NCI-H1930 (cell line): Measurements from ENCODE around the gene GAPDHS.

Experiments
- DNase-seq, 2 experiments: peaks; one replicate each; lab custom pipeline; 2025; lab: John Stamatoyannopoulos, UW

The GAPDHS gene

GRCh38 chr19:35557539-35558399, 24.5 kb downstream of the GAPDHS start:
- DNase-seq, result peak; percentile 93

GRCh38 chr19:35558400-35559280, 25.4 kb downstream of the GAPDHS start:
- DNase-seq, result peak in 1 of 2 experiments; percentile 56

GRCh38 chr19:35559281-35559659, 26.0 kb downstream of the GAPDHS start:
- DNase-seq, result no peak

GRCh38 chr19:35559781-35560180, 26.5 kb downstream of the GAPDHS start:
- DNase-seq, result no peak

- no peak for DNase-seq
These were observed 27.0 kb downstream of the GAPDHS start for GRCh38 chr19:35560271-35560670.

GRCh38 chr19:35560677-35561076, 27.4 kb downstream of the GAPDHS start:
- no peak for DNase-seq

- DNase-seq, result no peak
These were observed 28.2 kb downstream of the GAPDHS start for GRCh38 chr19:35561436-35561835.

- no peak for DNase-seq
These were observed 29.1 kb downstream of the GAPDHS start for GRCh38 chr19:35562336-35562735.

- no peak for DNase-seq
These were observed 29.5 kb downstream of the GAPDHS start for GRCh38 chr19:35562776-35563175.

- no peak for DNase-seq
These were observed 30.1 kb downstream of the GAPDHS start, which contains the start of gene ATP4A for GRCh38 chr19:35563207-35563829. TSS of gene ATP4A (minus strand) at chr19:35563658. CDS start at chr19:35563629, 29 bp downstream.

GRCh38 chr19:35565016-35565856, 32.0 kb downstream of the GAPDHS start:
- no peak for DNase-seq

- no peak for DNase-seq
These were observed 33.5 kb downstream of the GAPDHS start for GRCh38 chr19:35566738-35567137.

- no peak for DNase-seq
These were observed 36.1 kb downstream of the GAPDHS start for GRCh38 chr19:35569281-35569781.

- no peak for DNase-seq
These were observed 38.2 kb downstream of the GAPDHS start for GRCh38 chr19:35571406-35571965.

GRCh38 chr19:35577918-35578317, 44.7 kb downstream of the GAPDHS start:
- no peak for DNase-seq

- no peak for DNase-seq
These were observed 45.5 kb downstream of the GAPDHS start for GRCh38 chr19:35578707-35579106.

- no peak for DNase-seq
These were observed 49.5 kb downstream of the GAPDHS start for GRCh38 chr19:35582760-35583159.

- peak in 1 of 2 experiments; percentile 38 for DNase-seq
These were observed 52.6 kb downstream of the GAPDHS start, which contains the start of gene PMIS2 for GRCh38 chr19:35585848-35586247. TSS of gene PMIS2 (plus strand) at chr19:35586173. CDS start at chr19:35586260, 87 bp downstream.

- DNase-seq, result no peak
These were observed 54.1 kb downstream of the GAPDHS start for GRCh38 chr19:35587321-35587720.

GRCh38 chr19:35590875-35591274, 57.6 kb downstream of the GAPDHS start:
- DNase-seq, result no peak

- DNase-seq, result peak in 1 of 2 experiments; percentile 25
These were observed 59.0 kb downstream of the GAPDHS start for GRCh38 chr19:35592226-35592625.
